HFF-Myc (cell line): ENCODE results near the gene GMPS.

Experiments
- DNase-seq: peaks from one replicate; pipeline ENCODE4 v3.0.0-alpha.2; 2011; ENCODE audit warnings: low read depth; ENCODE audit errors: extremely low read depth
- H3K4me3 ChIP-seq: replicated peaks from 2 replicates; pipeline ENCODE4 v1.5.1; 2011; ENCODE audit warnings: low read depth, mild to moderate bottlenecking, control low read depth, low read length
- TF ChIP-seq, protein P1 (sequence below): IDR thresholded peaks from 2 replicates; pipeline ENCODE4 v1.5.1; 2012; ENCODE audit warnings: mild to moderate bottlenecking, low read depth, low read length, control low read depth; ENCODE audit errors: missing control alignments

The GMPS gene

DNA sequence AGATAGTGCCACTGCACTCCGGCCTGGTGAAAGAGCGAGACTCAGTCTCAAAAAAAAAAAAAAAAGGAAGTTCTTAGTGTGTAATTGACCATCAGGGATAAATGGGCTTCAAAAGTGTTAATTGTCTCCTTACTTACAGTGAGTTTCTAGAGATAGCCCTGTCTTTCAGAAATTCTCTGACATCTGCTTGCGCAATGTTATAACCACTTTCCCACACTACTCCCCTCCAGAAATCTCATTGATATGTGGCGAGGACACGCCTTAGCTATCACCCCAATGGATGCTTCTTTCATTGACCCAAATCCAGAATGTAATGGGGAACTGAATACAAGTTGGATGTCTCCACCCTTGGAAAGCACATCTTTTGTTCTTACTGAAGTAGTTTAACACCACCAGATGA is 70.9 kb downstream of the GMPS start:
- TF ChIP-seq, protein P1, sequence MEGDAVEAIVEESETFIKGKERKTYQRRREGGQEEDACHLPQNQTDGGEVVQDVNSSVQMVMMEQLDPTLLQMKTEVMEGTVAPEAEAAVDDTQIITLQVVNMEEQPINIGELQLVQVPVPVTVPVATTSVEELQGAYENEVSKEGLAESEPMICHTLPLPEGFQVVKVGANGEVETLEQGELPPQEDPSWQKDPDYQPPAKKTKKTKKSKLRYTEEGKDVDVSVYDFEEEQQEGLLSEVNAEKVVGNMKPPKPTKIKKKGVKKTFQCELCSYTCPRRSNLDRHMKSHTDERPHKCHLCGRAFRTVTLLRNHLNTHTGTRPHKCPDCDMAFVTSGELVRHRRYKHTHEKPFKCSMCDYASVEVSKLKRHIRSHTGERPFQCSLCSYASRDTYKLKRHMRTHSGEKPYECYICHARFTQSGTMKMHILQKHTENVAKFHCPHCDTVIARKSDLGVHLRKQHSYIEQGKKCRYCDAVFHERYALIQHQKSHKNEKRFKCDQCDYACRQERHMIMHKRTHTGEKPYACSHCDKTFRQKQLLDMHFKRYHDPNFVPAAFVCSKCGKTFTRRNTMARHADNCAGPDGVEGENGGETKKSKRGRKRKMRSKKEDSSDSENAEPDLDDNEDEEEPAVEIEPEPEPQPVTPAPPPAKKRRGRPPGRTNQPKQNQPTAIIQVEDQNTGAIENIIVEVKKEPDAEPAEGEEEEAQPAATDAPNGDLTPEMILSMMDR, result no peak
- no peak overlapping the region for H3K4me3 ChIP-seq
- DNase-seq, result no peak

DNA sequence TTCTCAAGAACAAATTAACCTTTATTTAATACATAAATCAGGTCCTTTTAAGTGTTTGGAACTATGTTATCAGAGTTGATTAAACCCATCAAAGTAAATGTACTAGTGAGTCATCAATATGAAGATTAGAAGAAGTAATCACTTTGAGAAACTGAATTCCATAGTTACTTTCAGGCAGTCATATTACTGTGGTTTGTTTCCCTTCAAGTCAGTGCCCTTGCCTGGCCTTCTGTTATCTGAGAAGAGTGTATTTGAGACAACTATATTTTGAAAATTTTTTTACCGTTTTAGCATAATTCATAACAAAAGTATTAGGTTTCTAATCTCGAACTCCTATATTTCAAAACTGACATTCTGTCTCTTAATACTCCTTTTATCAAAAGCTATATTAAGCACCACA is 73.6 kb downstream of the GMPS start:
- no peak overlapping the region for H3K4me3 ChIP-seq
- no peak for DNase-seq
- TF ChIP-seq, protein P1, result no peak

DNA sequence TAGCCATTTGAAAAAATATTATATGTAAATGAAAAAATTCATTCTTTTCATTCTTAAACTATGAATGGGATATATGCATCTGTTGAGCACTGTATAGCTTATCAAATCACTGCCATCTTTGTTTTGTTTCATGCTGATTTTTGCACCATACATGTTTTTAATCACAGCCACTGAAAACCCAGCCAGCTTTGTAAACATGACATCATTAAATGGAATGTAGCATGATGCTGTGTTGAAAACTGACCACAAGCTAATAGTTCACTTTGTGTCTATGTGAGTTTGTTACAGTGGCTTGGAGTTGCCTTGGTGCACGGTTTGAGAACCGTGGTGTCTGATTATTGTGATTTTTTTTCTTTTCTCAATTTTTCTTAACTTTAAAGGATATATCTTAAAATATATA is 75.7 kb downstream of the GMPS start:
- TF ChIP-seq, protein P1, result no peak
- peak; percentile 59 for DNase-seq
- no peak overlapping the region for H3K4me3 ChIP-seq

DNA sequence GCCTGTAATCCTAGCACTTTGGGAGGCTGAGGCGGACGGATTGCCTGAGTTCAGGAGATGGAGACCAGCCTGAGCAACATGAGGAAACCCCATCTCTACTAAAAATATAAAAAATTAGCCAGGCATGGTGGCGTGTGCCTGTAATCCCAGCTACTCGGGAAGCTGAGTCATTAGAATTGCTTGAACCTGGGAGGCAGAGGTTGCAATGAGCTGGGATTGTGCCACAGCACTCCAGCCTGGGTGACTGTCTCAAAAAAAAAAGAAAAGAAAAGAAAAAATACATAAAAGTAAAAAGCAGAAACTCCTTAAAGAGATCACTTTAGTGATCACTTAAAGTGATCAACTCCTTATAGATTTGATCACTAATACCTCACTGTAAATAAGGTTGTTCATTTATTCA is 78.0 kb downstream of the GMPS start:
- TF ChIP-seq, protein P1, result no peak
- H3K4me3 ChIP-seq, result no peak overlapping the region
- no peak for DNase-seq

DNA sequence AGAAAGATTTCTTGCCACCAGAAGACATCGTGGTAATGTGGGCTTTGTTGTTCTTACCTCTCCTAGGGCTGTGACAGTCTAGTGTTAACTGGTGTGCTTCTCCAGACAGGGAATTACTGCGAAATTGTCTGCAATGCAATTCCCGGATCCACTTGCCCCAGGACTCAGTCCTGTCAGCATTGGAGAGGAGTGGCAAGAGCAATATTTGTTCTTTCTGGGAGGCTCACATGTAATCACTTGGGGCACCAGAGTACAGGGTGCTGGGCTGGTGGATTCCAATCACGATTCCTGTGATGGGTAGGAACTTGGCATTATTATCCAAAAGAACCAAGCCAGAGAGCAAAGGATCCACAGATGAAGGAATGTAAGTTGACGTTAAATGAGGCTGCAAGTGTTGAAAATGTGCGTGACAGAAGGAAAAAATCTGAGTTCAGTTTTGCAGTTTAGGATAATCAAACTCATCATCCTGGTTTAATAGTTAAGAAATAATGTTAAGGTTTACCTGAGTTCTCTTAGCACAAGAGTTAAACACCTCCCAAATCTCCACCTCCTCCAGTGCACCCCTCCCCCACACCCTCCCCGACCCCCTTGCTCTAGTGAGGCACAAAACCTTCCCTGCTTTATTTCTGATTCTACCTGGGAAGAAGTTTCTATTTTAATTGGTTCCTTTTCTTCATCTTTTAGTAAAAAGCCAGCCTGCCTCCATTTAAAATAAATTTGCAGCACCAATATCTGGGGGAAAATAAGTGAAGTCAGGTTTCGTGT is 79.2 kb downstream of the GMPS start:
- TF ChIP-seq, protein P1, result no peak
- DNase-seq, result no peak

DNA sequence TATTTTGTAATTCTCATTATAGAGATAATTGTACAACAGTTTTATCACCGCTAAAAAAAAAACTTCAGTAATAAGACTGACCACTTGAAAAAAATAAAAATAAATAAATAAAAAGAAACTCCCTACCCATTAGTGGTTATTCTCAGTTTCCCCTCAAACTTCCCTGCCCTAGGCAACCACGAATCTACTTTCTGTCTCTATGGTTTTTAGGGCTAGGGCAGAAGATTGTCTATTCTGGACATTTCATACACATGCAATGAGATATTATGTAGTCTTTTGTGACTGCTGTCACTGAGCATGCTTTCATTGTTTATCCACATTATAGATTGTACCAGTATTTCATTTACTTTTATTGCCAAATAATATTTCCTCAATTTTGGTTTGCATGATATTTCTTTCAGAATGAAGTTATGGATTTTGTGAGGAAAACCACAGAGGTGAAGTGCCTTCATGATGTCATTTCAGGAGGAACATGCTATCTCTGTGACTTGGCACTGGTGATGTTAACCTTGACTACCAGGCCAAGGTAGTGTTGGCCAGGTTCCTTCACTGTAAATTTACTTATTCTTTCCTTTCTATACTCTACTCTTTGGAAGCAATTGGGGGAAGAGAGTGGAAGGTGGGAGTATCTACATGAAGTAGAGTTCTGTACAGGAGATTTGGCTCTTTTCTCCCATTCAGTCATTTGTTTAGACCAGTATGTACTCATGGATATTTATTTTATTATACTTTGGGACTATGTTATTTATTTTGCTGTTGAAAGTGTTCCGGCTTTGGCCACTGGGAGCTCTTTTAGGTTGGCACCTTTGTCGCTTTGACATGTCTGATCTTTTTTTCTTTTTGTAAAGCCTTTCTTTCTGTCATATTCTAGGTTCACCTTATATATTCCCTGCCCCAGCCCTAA is 86.3 kb downstream of the GMPS start:
- H3K4me3 ChIP-seq, result no peak overlapping the region
- no peak for DNase-seq

More for the DNA sequence above, 79.2 kb downstream of the GMPS start:
- H3K4me3 ChIP-seq, result no peak overlapping the region

More for the DNA sequence above, 86.3 kb downstream of the GMPS start:
- TF ChIP-seq, protein P1, result no peak
